H1 (cell line): Measurements from ENCODE around the gene IGF2BP3. TPM values are rescaled to one million over a fixed set of nuclear protein-coding genes. Genes with fewer than 3 reads are reported as not detected.

Experiments
- CHD7 ChIP-seq: fragments of 300-600 bp; sonication (generic); IDR thresholded peaks from 2 replicates; pipeline ENCODE4 v1.7.1; 2012; ENCODE audit warnings: low read length, moderate library complexity, mild to moderate bottlenecking, inconsistent platforms; ENCODE audit not compliant: insufficient replicate concordance
- MAFK ChIP-seq: IDR thresholded peaks from 2 replicates; pipeline ENCODE4 v1.6.1; 2012; ENCODE audit warnings: low read depth, mild to moderate bottlenecking, improper control_type of control experiment, low read length
- SUZ12 ChIP-seq: fragments of 200-600 bp; sonication (generic); IDR thresholded peaks from 2 replicates; pipeline ENCODE4 v1.6.1; 2012; ENCODE audit warnings: mild to moderate bottlenecking, inconsistent platforms, low read length, moderate library complexity, mixed read lengths
- polyA plus RNA-seq, 7 experiments: library from polyadenylated mRNA; depleted of rRNA in 3 of 7; stranded (reverse) in 5 of 7; unstranded in 2 of 7; fragments of >200 nt in 5 of 7; fragments of 200-250 nt in 2 of 7; gene quantifications; 1 replicate in 5 of 7; 2 replicates in 1 of 7; 4 replicates in 1 of 7; pipeline versions ENCODE4 v1.2.1 to v1.2.3, GENCODE V29; 2011 to 2013; ENCODE audit warnings: missing spikeins in 2 of 7, mixed read lengths in 2 of 7
- total RNA-seq: library from RNA; stranded (reverse); fragmentation: NEBNext Ultra II Directional; extraction: Animal tissue kit (Norgen Biotek cat#: 25700); gene quantifications from 2 replicates; pipeline ENCODE4 v1.2.1, GENCODE V29; 2021

Gene IGF2BP3
- total and polyA plus RNA-seq, 2 of the 8 experiments (the other 6 are each of a cell fraction or from before 2014, with no cell fraction given) = 66.3 to 193 TPM

DNA sequence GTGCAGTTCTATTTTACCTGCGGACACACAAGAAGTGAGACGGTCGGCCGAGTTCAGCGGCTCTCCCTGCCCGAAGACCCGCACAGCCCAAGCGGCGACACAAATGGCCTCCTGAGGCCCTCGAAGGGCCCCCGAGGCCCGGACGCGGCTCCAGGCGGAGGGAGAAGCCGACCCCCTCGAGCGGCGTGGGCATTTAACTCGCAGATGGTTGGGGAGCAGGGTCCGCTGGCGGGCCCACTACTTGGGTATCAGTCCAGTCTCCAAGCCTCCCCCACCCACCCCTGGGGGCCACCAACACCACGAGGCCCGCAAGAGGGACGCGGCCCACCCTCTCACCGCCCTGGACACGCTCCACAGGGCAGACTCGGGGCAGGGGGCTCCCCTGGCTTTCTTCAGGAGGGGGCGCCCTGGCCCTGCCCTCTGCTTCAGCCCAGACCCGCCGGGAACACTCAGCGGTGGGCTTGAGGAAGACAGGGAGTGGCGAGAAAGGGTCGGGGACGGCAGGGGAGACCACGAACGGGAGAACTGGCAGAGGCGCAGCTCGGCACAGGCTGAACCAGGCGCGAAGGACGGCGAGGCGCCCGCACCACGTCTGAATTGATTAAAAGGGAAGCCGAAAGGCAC is 1.7 kb downstream of the IGF2BP3 start (continued):
- no peak for TF ChIP-seq CHD7
- TF ChIP-seq MAFK = no peak
- no peak for TF ChIP-seq SUZ12
